ENCODE results near the gene FCN3. TPM values are rescaled to one million over a fixed set of nuclear protein-coding genes. Genes with fewer than 3 reads are reported as not detected.

Gene FCN3
- total RNA-seq, 2 experiments from 2014 or later, result not detected

GRCh38 chr1:27356619-27357280 lies 17.9 kb downstream of the FCN3 start:
- Histone ChIP-seq H3K27ac (ENCODE audit: low read depth, low read length, poor library complexity, severe bottlenecking) (peak overlapping the region; percentile 25), H3K9me2 (ENCODE audit: insufficient read depth, low read length) (no peaks in the 10 kb centered on the region), H3K79me2 (ENCODE audit: insufficient read depth, low read depth, low read length) (no peaks in the 10 kb centered on the region), H4K20me1 (ENCODE audit: insufficient read depth, low read length) (no peaks in the 10 kb centered on the region), H3K4me2 (ENCODE audit: low read length) (peak overlapping the region; percentile 84), H3K4me3 (ENCODE audit: low read depth, low read length, poor library complexity, severe bottlenecking) (peak overlapping the region; percentile 65), H3K36me3 (ENCODE audit: insufficient read depth, low read length) (no peaks in the 10 kb centered on the region), H2AFZ (ENCODE audit: low read length) (peak overlapping the region; percentile 83; the same call in 1 of the 2 replicates), H3K9me3 (ENCODE audit: low read length) (no peaks in the 10 kb centered on the region), H3K4me1 (ENCODE audit: insufficient read depth, low read length, poor library complexity, severe bottlenecking) (peaks cover 26% of the 10 kb centered on the region)
- TF ChIP-seq EZH2phosphoT487 (IDR thresholded peaks at IDR 0.05; ENCODE audit: borderline replicate concordance, low read depth, low read length), result no peak
- DNase-seq (ENCODE audit: low spot score), result peak; percentile 48
- ChIA-PET POLR2A (interaction anchor here (0.6 kb wide), 1 partner anchor 16 kb away, joined by 3 read pairs; no protein-coding TSS in a partner anchor), CTCF (ENCODE audit: unreplicated experiment) (interaction anchor here (0.5 to 1.6 kb wide), 8 partner anchors 8 to 250 kb away, joined by 3 to 5 read pairs (median 4); no protein-coding TSS in a partner anchor)
- intact Hi-C loops (cut with micrococcal nuclease; ENCODE audit: unreplicated experiment), result loop anchor here (1.0 to 10.0 kb wide), 5 partner anchors 13 to 250 kb away; no protein-coding TSS in a partner anchor
- BruUV-seq (replicated peaks), result no TSS peak

GRCh38 chr1:27356277-27356618 lies 18.4 kb downstream of the FCN3 start:
- H4K20me1 ChIP-seq (ENCODE audit: insufficient read depth, low read length), result no peaks in the 10 kb centered on the region
- H3K27ac ChIP-seq (ENCODE audit: low read depth, low read length, poor library complexity, severe bottlenecking), result no peak overlapping the region
- DNase-seq (ENCODE audit: low spot score), result no peak
- H3K9me2 ChIP-seq (ENCODE audit: insufficient read depth, low read length), result no peaks in the 10 kb centered on the region
- no peak overlapping the region for H2AFZ ChIP-seq (ENCODE audit: low read length)
- H3K36me3 ChIP-seq (ENCODE audit: insufficient read depth, low read length), result no peaks in the 10 kb centered on the region
- peak overlapping the region; percentile 84 for H3K4me2 ChIP-seq (ENCODE audit: low read length)
- ChIA-PET CTCF (ENCODE audit: unreplicated experiment) (interaction anchor here (1.0 to 1.6 kb wide), 2 partner anchors 43 to 60 kb away, joined by 3 to 5 read pairs; no protein-coding TSS in a partner anchor), POLR2A (no interaction called here)
- intact Hi-C loops (cut with micrococcal nuclease; ENCODE audit: unreplicated experiment), result loop anchor here (10.0 kb wide), 1 partner anchor 51 kb away; no protein-coding TSS in a partner anchor
- peak overlapping the region; percentile 65 for H3K4me3 ChIP-seq (ENCODE audit: low read depth, low read length, poor library complexity, severe bottlenecking)
- H3K9me3 ChIP-seq (ENCODE audit: low read length), result no peaks in the 10 kb centered on the region
- H3K4me1 ChIP-seq (ENCODE audit: insufficient read depth, low read length, poor library complexity, severe bottlenecking), result peaks cover 26% of the 10 kb centered on the region
- no TSS peak for BruUV-seq (replicated peaks)
- H3K79me2 ChIP-seq (ENCODE audit: insufficient read depth, low read depth, low read length), result no peaks in the 10 kb centered on the region
- TF ChIP-seq CTCF (conservative IDR thresholded peaks at IDR 0.05; ENCODE audit: low read length), result no peak
- TF ChIP-seq EZH2phosphoT487 (IDR thresholded peaks at IDR 0.05; ENCODE audit: borderline replicate concordance, low read depth, low read length), result no peak

GRCh38 chr1:27355683-27356082 lies 18.9 kb downstream of the FCN3 start:
- CTCF ChIA-PET (ENCODE audit: unreplicated experiment), result no interaction called here
- Histone ChIP-seq H3K9me2 (ENCODE audit: insufficient read depth, low read length) (no peaks in the 10 kb centered on the region), H3K4me3 (ENCODE audit: low read depth, low read length, poor library complexity, severe bottlenecking) (no peak overlapping the region), H3K36me3 (ENCODE audit: insufficient read depth, low read length) (no peaks in the 10 kb centered on the region), H3K4me2 (ENCODE audit: low read length) (no peak overlapping the region), H3K27ac (ENCODE audit: low read depth, low read length, poor library complexity, severe bottlenecking) (no peak overlapping the region), H3K79me2 (ENCODE audit: insufficient read depth, low read depth, low read length) (no peaks in the 10 kb centered on the region), H2AFZ (ENCODE audit: low read length) (no peak overlapping the region), H3K4me1 (ENCODE audit: insufficient read depth, low read length, poor library complexity, severe bottlenecking) (peaks cover 26% of the 10 kb centered on the region), H3K9me3 (ENCODE audit: low read length) (no peaks in the 10 kb centered on the region), H4K20me1 (ENCODE audit: insufficient read depth, low read length) (no peaks in the 10 kb centered on the region)
- POLR2A ChIA-PET, result interaction anchor here (0.9 kb wide), 1 partner anchor 249 kb away, joined by 4 read pairs; the partner anchor contains the start of gene AHDC1
- DNase-seq (ENCODE audit: low spot score), result no peak
- no TSS peak for BruUV-seq (replicated peaks)
- intact Hi-C loops (cut with micrococcal nuclease; ENCODE audit: unreplicated experiment), result loop anchor here (10.0 kb wide), 1 partner anchor 51 kb away; no protein-coding TSS in a partner anchor
- no peak for TF ChIP-seq EZH2phosphoT487 (IDR thresholded peaks at IDR 0.05; ENCODE audit: borderline replicate concordance, low read depth, low read length)
- no peak for TF ChIP-seq CTCF (conservative IDR thresholded peaks at IDR 0.05; ENCODE audit: low read length)
